Retinal pigment epithelial cell (primary cell): ENCODE measurements around the gene CACNA1C.

Source experiments
- DNase-seq: peaks from one replicate; pipeline ENCODE4 v3.0.0-alpha.2; 2010; ENCODE audit warnings: low read depth
- H3K4me3 ChIP-seq: 2 replicates; pipeline ENCODE4 v1.5.1; 2011; ENCODE audit warnings: mild to moderate bottlenecking, low read length, control low read depth, moderate library complexity
- CTCF ChIP-seq: conservative IDR thresholded peaks from 2 replicates; pipeline ENCODE4 v1.5.1; 2011; ENCODE audit warnings: low read depth, low read length, control low read depth, inconsistent platforms

Gene CACNA1C

GRCh38 chr12:2168808-2169207 is 116.0 kb downstream of the CACNA1C start:
- DNase-seq: no peak
- no peak overlapping the region for H3K4me3 ChIP-seq
- TF ChIP-seq CTCF: no peak

GRCh38 chr12:2169489-2169888 is 116.7 kb downstream of the CACNA1C start:
- no peak for TF ChIP-seq CTCF
- no peak overlapping the region for H3K4me3 ChIP-seq
- DNase-seq: no peak

GRCh38 chr12:2169940-2170339 is 117.2 kb downstream of the CACNA1C start:
- no peak for DNase-seq
- no peak overlapping the region for H3K4me3 ChIP-seq
- no peak for TF ChIP-seq CTCF

- no peak for TF ChIP-seq CTCF
- DNase-seq: no peak
- no peak overlapping the region for H3K4me3 ChIP-seq
Observed at GRCh38 chr12:2170376-2170775, 117.6 kb downstream of the CACNA1C start.

DNA sequence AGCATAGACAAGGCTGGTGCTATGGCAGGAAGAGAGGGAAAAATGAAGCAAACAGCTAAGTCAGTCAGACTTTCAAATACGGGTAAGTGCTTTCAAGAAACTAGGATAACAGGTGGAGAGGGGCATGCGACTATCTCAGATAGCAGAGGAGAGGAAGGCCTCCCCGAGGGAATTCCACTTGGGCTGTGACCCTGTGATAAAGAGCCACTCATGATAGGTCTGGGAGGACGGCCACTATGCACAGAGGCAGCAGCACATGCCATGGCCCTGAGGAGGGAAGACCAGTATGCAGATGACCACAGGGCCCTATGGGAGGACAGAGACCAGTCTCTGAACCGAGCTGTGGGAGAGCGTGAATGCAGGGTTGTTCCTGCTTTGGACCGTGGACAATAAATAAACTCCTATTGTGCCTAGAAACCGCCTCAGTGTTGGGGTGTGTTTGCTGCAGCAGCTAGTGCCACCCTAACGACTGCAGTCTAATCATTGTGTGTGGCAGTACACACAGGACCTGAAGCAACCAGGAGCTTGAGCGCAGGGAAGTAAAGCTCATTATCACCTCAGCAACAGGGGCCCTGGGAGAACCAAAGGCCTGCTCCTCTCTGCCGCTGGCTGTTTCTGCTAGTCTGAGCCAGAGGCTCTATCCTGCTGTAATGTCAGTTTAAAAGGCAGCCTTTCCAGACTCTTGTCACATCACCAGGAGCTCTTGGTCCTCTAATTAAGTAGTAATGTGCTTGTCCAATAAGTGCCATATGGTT is 119.1 kb downstream of the CACNA1C start:
- no peak overlapping the region for H3K4me3 ChIP-seq
- DNase-seq: no peak
- TF ChIP-seq CTCF: no peak

DNA sequence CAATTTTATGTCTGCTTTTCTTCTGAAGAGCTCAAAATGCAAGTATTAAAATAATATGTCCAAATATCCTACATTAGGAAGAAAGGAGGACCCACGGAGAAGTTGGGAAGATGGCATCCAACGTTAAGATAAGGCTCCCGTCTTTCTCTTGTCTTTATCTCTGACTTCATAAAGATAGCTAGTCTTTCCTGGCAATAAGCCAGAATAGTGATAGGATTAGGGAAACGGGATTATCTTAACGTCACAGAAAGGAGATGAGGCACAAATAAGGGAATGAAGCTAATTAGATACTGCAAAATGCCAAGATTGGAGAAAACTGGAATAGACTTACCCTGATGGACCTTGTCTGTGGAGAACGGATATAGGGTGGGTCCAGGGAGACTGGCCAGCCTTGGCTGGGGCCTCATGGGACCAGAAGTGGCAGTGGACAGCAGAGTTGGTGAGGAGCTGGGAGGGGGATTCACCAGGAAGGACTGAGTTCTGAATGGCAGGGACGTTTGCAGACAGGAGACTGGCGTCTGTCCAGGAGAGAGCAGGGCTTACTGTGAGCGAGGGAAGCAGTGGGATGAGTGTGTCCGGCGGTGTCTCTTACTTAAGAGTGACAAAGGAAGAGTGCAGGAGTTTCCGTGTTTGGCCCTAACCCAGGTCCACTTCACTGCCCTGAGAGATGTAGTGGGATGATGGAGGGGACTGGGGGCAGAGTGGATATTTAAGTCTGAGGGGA is 119.9 kb downstream of the CACNA1C start:
- no peak for DNase-seq
- TF ChIP-seq CTCF: no peak
- H3K4me3 ChIP-seq: no peak overlapping the region

DNA sequence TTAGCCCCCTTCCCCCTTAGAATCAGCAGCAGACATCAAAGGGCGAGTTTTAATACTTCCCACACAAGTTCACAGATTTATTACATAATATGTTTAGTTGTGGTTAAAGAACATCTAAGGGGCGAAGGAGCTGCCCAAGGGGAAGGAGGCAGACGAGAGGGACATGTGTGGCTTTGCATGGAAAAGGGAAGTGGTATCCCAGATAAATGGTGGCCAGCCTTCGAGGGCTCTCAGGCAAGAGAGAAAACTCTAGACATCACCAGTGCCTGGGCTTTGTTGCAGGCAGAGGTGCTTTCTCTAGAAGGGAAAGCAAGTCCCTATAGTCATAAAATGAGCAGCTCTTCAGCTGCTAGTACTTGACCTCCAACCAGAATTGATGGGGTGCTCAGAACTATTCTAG is 121.2 kb downstream of the CACNA1C start:
- DNase-seq: no peak
- H3K4me3 ChIP-seq: no peak overlapping the region
- no peak for TF ChIP-seq CTCF
